Large intestine (tissue), 12 donors: ENCODE results near the gene GEMIN5. TPM values are rescaled to one million over a fixed set of nuclear protein-coding genes. Genes with fewer than 3 reads are reported as not detected.
"Not testable (repeated sequence)": the region's sequence is repeated elsewhere in the genome, so short reads cannot be mapped to it uniquely, and the experiment has no call there.

ENCODE experiments used
- DNase-seq, 2 donors: peaks; one replicate each; pipeline versions ENCODE4 v3.0.0 to v3.0.0-alpha.2; 2013
- H3K27ac ChIP-seq: one replicate; pipeline ENCODE4 v1.5.1; 2013; ENCODE audit warnings: low read length
- H3K27me3 ChIP-seq: 2 replicates; pipeline ENCODE4 v1.6.1; 2013; ENCODE audit warnings: low read length; ENCODE audit not compliant: control insufficient read depth, insufficient read depth
- H3K36me3 ChIP-seq: 2 replicates; pipeline ENCODE4 v1.6.1; 2013; ENCODE audit warnings: low read length; ENCODE audit not compliant: control insufficient read depth, insufficient read depth
- H3K4me1 ChIP-seq: one replicate; pipeline ENCODE4 v1.6.1; 2013; ENCODE audit warnings: low read length; ENCODE audit not compliant: control insufficient read depth, insufficient read depth
- H3K4me3 ChIP-seq: one replicate; pipeline ENCODE4 v1.5.1; 2013; ENCODE audit warnings: low read length
- H3K9me3 ChIP-seq: one replicate; pipeline ENCODE4 v1.6.1; 2013; ENCODE audit warnings: mild to moderate bottlenecking, low read depth, low read length, moderate library complexity; ENCODE audit not compliant: control insufficient read depth
- WGBS: methylation state at CpG from one replicate; pipeline ENCODE4 v1.1.5; 2013; ENCODE audit warnings: low lambda C conversion rate; ENCODE audit not compliant: insufficient coverage; 5-methylcytosine and 5-hydroxymethylcytosine counted together
- long read RNA-seq, 11 donors: transcript quantifications; one replicate each; lab custom pipeline, GENCODE V29; 2026
- polyA plus RNA-seq: library from polyadenylated mRNA; unstranded; fragments of 120-200 nt; gene quantifications from one replicate; pipeline ENCODE4 v1.2.1, GENCODE V29; 2013

GEMIN5 gene
- polyA plus RNA-seq = 12.7 TPM
- long read RNA-seq, donor 1 = 0 reads
- long read RNA-seq, donor 2 = 0 reads
- long read RNA-seq, donor 3, full-length matches to known transcripts = 1 of 1 reads
- long read RNA-seq, donor 3, partial matches to known transcripts = 0 of 1 reads
- long read RNA-seq, donor 3, other reads (novel, unspliced or antisense) = 0 of 1 reads
- long read RNA-seq, donor 4 = 0 reads
- long read RNA-seq, donor 5 = 0 reads
- long read RNA-seq, donor 6, full-length matches to known transcripts = 2 of 2 reads
- long read RNA-seq, donor 6, partial matches to known transcripts = 0 of 2 reads
- long read RNA-seq, donor 6, other reads (novel, unspliced or antisense) = 0 of 2 reads
- long read RNA-seq, donor 7 = 0 reads
- long read RNA-seq, donor 8, partial matches to known transcripts = 0 of 1 reads
- long read RNA-seq, donor 8, other reads (novel, unspliced or antisense) = 0 of 1 reads
- long read RNA-seq, donor 9 = 0 reads
- long read RNA-seq, donor 10, full-length matches to known transcripts = 2 of 2 reads
- long read RNA-seq, donor 10, partial matches to known transcripts = 0 of 2 reads
- long read RNA-seq, donor 10, other reads (novel, unspliced or antisense) = 0 of 2 reads
- long read RNA-seq, donor 11, full-length matches to known transcripts = 1 of 1 reads
- long read RNA-seq, donor 11, partial matches to known transcripts = 0 of 1 reads
- long read RNA-seq, donor 11, other reads (novel, unspliced or antisense) = 0 of 1 reads

- Histone ChIP-seq H3K4me1 (peaks cover 11% of the 10 kb centered on the region), H3K27me3 (no peaks in the 10 kb centered on the region), H3K27ac (peak within 1 kb of the TSS; percentile 61), H3K4me3 (peak within 1 kb of the TSS; percentile 83), H3K36me3 (peaks cover 5% of the 10 kb centered on the region), H3K9me3 (no peaks in the 10 kb centered on the region)
- peak; percentile 87 to 92 for DNase-seq
- no CpG with 5 or more reads among the region's 61 CpGs for WGBS
These were observed at the start of gene GEMIN5 for GRCh38 chr5:154937718-154938466. Gene GEMIN5 (minus strand): TSS chr5:154938211. CDS start chr5:154938133, 78 bp downstream.

GRCh38 chr5:154986151-154986550, 48.1 kb upstream of the GEMIN5 start:
- no peaks in the 10 kb centered on the region for H3K9me3 ChIP-seq
- H3K27me3 ChIP-seq = peaks cover 2% of the 10 kb centered on the region
- no peak overlapping the region for H3K27ac ChIP-seq
- WGBS = no CpG with 5 or more reads among the region's 4 CpGs
- no peaks in the 10 kb centered on the region for H3K36me3 ChIP-seq
- H3K4me1 ChIP-seq = no peaks in the 10 kb centered on the region
- H3K4me3 ChIP-seq = no peak overlapping the region
- no peak for DNase-seq

GRCh38 chr5:154984946-154985516, 47.0 kb upstream of the GEMIN5 start:
- no peak for DNase-seq
- Histone ChIP-seq H3K36me3 (no peaks in the 10 kb centered on the region), H3K4me3 (no peak overlapping the region), H3K9me3 (no peaks in the 10 kb centered on the region), H3K4me1 (no peaks in the 10 kb centered on the region), H3K27ac (no peak overlapping the region), H3K27me3 (peaks cover 2% of the 10 kb centered on the region)
- no CpG with 5 or more reads among the region's 8 CpGs for WGBS

GRCh38 chr5:154978294-154978693, 40.3 kb upstream of the GEMIN5 start:
- not testable (repeated sequence) for H3K4me3 ChIP-seq, H3K9me3 ChIP-seq, H3K27me3 ChIP-seq, H3K36me3 ChIP-seq, H3K27ac ChIP-seq, H3K4me1 ChIP-seq, DNase-seq
- no CpG with 5 or more reads among the region's 2 CpGs for WGBS

- Histone ChIP-seq H3K36me3 (no peaks in the 10 kb centered on the region), H3K4me1 (no peaks in the 10 kb centered on the region), H3K9me3 (no peaks in the 10 kb centered on the region), H3K27me3 (no peaks in the 10 kb centered on the region), H3K27ac (no peak overlapping the region), H3K4me3 (no peak overlapping the region)
- DNase-seq = no peak
- WGBS = 60% methylated on average over 1 of the region's 1 CpG
These were observed 39.4 kb upstream of the GEMIN5 start for GRCh38 chr5:154977409-154977808.

- H3K9me3 ChIP-seq, H3K4me1 ChIP-seq, DNase-seq, H3K27ac ChIP-seq, H3K4me3 ChIP-seq, H3K27me3 ChIP-seq, H3K36me3 ChIP-seq: not testable (repeated sequence)
- WGBS = 100% methylated on average over 1 of the region's 9 CpGs
These were observed 38.1 kb upstream of the GEMIN5 start for GRCh38 chr5:154976082-154976481.

GRCh38 chr5:154972476-154973080, 34.6 kb upstream of the GEMIN5 start:
- peaks cover 5% of the 10 kb centered on the region for H3K4me1 ChIP-seq
- H3K27ac ChIP-seq = no peak overlapping the region
- no peaks in the 10 kb centered on the region for H3K27me3 ChIP-seq
- no peaks in the 10 kb centered on the region for H3K9me3 ChIP-seq
- no peak overlapping the region for H3K4me3 ChIP-seq
- peaks cover 10% of the 10 kb centered on the region for H3K36me3 ChIP-seq
- peak in 1 of 2 donors; percentile 11 for DNase-seq
- WGBS = 100% methylated on average over 1 of the region's 2 CpGs

- peaks cover 5% of the 10 kb centered on the region for H3K4me1 ChIP-seq
- no peaks in the 10 kb centered on the region for H3K27me3 ChIP-seq
- no peak overlapping the region for H3K4me3 ChIP-seq
- no peak for DNase-seq
- no peak overlapping the region for H3K27ac ChIP-seq
- peaks cover 13% of the 10 kb centered on the region for H3K36me3 ChIP-seq
- no CpG with 5 or more reads among the region's 2 CpGs for WGBS
- H3K9me3 ChIP-seq = no peaks in the 10 kb centered on the region
These were observed 33.5 kb upstream of the GEMIN5 start for GRCh38 chr5:154971501-154971900.

- H3K36me3 ChIP-seq = peaks cover 15% of the 10 kb centered on the region
- DNase-seq = peak in 1 of 2 donors; percentile 18
- no peaks in the 10 kb centered on the region for H3K9me3 ChIP-seq
- H3K27ac ChIP-seq = no peak overlapping the region
- no peak overlapping the region for H3K4me3 ChIP-seq
- H3K4me1 ChIP-seq = peaks cover 5% of the 10 kb centered on the region
- H3K27me3 ChIP-seq = no peaks in the 10 kb centered on the region
These were observed 32.7 kb upstream of the GEMIN5 start for GRCh38 chr5:154970759-154971158.

- H3K36me3 ChIP-seq = peaks cover 15% of the 10 kb centered on the region
These were observed 30.9 kb upstream of the GEMIN5 start for GRCh38 chr5:154968953-154969352.

More at GRCh38 chr5:154968953-154969352, 30.9 kb upstream of the GEMIN5 start:
- Histone ChIP-seq H3K27ac (no peak overlapping the region), H3K4me1 (peaks cover 5% of the 10 kb centered on the region), H3K27me3 (no peaks in the 10 kb centered on the region), H3K4me3 (no peak overlapping the region), H3K9me3 (no peaks in the 10 kb centered on the region)
- DNase-seq = no peak
- WGBS = no CpG with 5 or more reads among the region's 5 CpGs
